ENCODE data around the gene CDH15. TPM values are rescaled to one million over a fixed set of nuclear protein-coding genes. Genes with fewer than 3 reads are reported as not detected.

CDH15 gene
- total RNA-seq, 1 experiment from 2014 or later, result 3.8 TPM

DNA sequence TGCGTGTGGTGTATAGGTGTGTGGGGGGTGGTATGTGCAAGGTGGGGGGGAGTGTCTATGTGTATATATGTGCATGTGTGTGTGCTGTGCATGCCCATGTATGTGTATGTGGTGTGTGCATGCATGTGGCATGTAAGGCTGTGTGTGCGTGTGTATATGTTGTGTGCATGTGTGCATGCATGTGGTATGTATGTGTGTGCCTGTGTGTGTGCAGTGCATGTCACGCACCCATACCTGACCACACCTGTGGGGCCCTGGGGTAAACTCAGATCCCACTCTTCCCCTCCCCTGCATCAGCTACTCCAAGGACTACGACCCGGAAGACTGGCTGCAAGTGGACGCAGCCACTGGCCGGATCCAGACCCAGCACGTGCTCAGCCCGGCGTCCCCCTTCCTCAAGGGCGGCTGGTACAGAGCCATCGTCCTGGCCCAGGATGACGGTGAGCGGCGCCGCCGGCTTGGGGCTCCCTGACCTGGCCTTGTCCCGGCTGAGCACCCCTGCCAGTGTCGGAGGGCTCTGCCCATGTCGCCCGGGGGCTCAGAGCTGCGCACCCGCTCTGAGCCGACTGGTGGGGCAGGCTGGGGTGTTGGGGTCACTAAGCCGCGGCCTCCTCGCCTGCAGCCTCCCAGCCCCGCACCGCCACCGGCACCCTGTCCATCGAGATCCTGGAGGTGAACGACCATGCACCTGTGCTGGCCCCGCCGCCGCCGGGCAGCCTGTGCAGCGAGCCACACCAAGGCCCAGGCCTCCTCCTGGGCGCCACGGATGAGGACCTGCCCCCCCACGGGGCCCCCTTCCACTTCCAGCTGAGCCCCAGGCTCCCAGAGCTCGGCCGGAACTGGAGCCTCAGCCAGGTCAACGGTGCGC, 19.7 kb downstream of the CDH15 start:
- H3K9me2 ChIP-seq (ENCODE audit: insufficient read depth), result no peaks in the 10 kb centered on the region
- RAD21 ChIA-PET (ENCODE audit: low non-redundant PET in 1 of 2, low total read pairs in 2 of 2, uncharacterized antibody in 2 of 2, unreplicated experiment in 2 of 2), result no interaction called here

DNA sequence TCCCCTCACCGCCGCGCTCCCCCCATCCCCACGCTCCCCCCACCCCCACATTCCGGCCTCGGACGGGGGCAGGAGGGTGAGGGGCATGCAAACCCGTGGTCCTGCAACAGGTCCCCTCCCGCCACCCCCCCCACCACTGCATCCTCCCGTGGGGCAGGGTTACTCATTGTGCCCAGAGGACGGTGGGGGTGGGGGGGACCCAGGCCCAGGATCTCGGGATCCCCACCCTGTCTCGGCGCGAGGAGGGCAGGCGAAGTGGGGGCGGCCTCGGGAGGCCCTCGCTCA, 20.3 kb downstream of the CDH15 start:
- Histone ChIP-seq H3K9me2 (ENCODE audit: insufficient read depth) (no peaks in the 10 kb centered on the region), H3K36me3 (ENCODE audit: control insufficient read depth in 1 of 2, insufficient read depth in 2 of 2, low read length in 2 of 2) (no peaks in the 10 kb centered on the region), H3K79me2 (ENCODE audit: insufficient read depth, low read length) (no peaks in the 10 kb centered on the region), H3K9ac (ENCODE audit: low read length) (peak overlapping the region; percentile 83), H2AFZ (ENCODE audit: low read depth, low read length, poor library complexity, severe bottlenecking) (no peak overlapping the region), H3K27ac (ENCODE audit: low read depth, low read length) (peak overlapping the region; percentile 76; the same call in 1 of the 2 replicates), H3K4me2 (ENCODE audit: low read length) (peak overlapping the region; percentile 99), H3K4me3 (replicated peaks in 1 of 2; ENCODE audit: low read depth in 1 of 2, low read length in 2 of 2) (peak overlapping the region; percentile 47 to 74), H3K4me1 (ENCODE audit: control insufficient read depth in 1 of 2, insufficient read depth in 2 of 2, low read length in 2 of 2) (peaks cover 0 to 25% of the 10 kb centered on the region in 2 experiments; a peak in 2 of 4 replicates), H4K20me1 (ENCODE audit: insufficient read depth) (no peaks in the 10 kb centered on the region), H3K27me3 (ENCODE audit: insufficient read depth, low read length) (no peaks in the 10 kb centered on the region), H3K9me3 (ENCODE audit: control insufficient read depth in 1 of 2, insufficient read depth in 1 of 2, low read depth in 1 of 2, low read length in 2 of 2) (no peaks in the 10 kb centered on the region)
- RAD21 ChIA-PET (ENCODE audit: low non-redundant PET in 1 of 2, low total read pairs in 2 of 2, uncharacterized antibody in 2 of 2, unreplicated experiment in 2 of 2), result no interaction called here
- no TSS peak for BruUV-seq (replicated peaks)
- POLR2A ChIA-PET, result interaction anchor here (2.1 kb wide), 1 partner anchor 380 kb away, joined by 8 read pairs; the partner anchor contains the start of gene APRT
- no peak for TF ChIP-seq CEBPB (IDR thresholded peaks at IDR 0.05; ENCODE audit: low read depth)
- no peak for TF ChIP-seq SP1 (IDR thresholded peaks at IDR 0.05; ENCODE audit: low read depth)
- no peak for DNase-seq (ENCODE audit: low read depth, low spot score)
- intact Hi-C loops (cut with micrococcal nuclease), result loop anchor here (1.0 kb wide), 1 partner anchor 21 kb away; the partner anchor contains the start of gene CDH15
- ATAC-seq, result no peak
- CTCF ChIA-PET, result interaction anchor here (1.4 kb wide), 1 partner anchor 633 kb away, joined by 5 read pairs; no protein-coding TSS in a partner anchor

More for the DNA sequence above, 19.7 kb downstream of the CDH15 start:
- H3K27ac ChIP-seq (ENCODE audit: low read depth, low read length), result no peak overlapping the region; the same call in 1 of the 2 replicates
- H4K20me1 ChIP-seq (ENCODE audit: insufficient read depth), result no peaks in the 10 kb centered on the region
- ChIA-PET POLR2A (interaction anchor here (2.1 kb wide), 1 partner anchor 379 kb away, joined by 8 read pairs; the partner anchor contains the start of gene APRT), CTCF (no interaction called here)
- ATAC-seq, result no peak
- H3K9ac ChIP-seq (ENCODE audit: low read length), result peak overlapping the region; percentile 83
- H3K9me3 ChIP-seq (ENCODE audit: control insufficient read depth in 1 of 2, insufficient read depth in 1 of 2, low read depth in 1 of 2, low read length in 2 of 2), result no peaks in the 10 kb centered on the region
- no peaks in the 10 kb centered on the region for H3K36me3 ChIP-seq (ENCODE audit: control insufficient read depth in 1 of 2, insufficient read depth in 2 of 2, low read length in 2 of 2)
- intact Hi-C loops (cut with micrococcal nuclease), result no loop called here
- no peak for DNase-seq (ENCODE audit: low read depth, low spot score)
- H3K4me2 ChIP-seq (ENCODE audit: low read length), result peak overlapping the region; percentile 99
- no TSS peak for BruUV-seq (replicated peaks)
- H3K4me3 ChIP-seq (replicated peaks in 1 of 2; ENCODE audit: low read depth in 1 of 2, low read length in 2 of 2), result peak overlapping the region; percentile 47 to 74; a peak in 1 of 4 replicates
- H2AFZ ChIP-seq (ENCODE audit: low read depth, low read length, poor library complexity, severe bottlenecking), result no peak overlapping the region
- no peak for TF ChIP-seq POLR2A (IDR thresholded peaks at IDR 0.05; ENCODE audit: borderline replicate concordance, extremely low read depth, insufficient read depth, insufficient read length)
- no peaks in the 10 kb centered on the region for H3K79me2 ChIP-seq (ENCODE audit: insufficient read depth, low read length)
- peaks cover 0 to 27% of the 10 kb centered on the region in 2 experiments; a peak in 2 of 4 replicates for H3K4me1 ChIP-seq (ENCODE audit: control insufficient read depth in 1 of 2, insufficient read depth in 2 of 2, low read length in 2 of 2)
- H3K27me3 ChIP-seq (ENCODE audit: insufficient read depth, low read length), result no peaks in the 10 kb centered on the region

Data from HCT116 (cell line).